GM21529 (cell line): Measurements from ENCODE around the gene TEN1.

ENCODE experiments used
- ATAC-seq: cut with Tn5 transposase; IDR thresholded peaks from one replicate; pipeline ENCODE4 v1.9.1; 2021; ENCODE audit not compliant: unreplicated experiment

The TEN1 gene

GRCh38 chr17:76005263-76006149 is 26.5 kb downstream of the TEN1 start:
- ATAC-seq, result no peak

GRCh38 chr17:76007131-76007849 is 28.2 kb downstream of the TEN1 start:
- ATAC-seq, result no peak

GRCh38 chr17:76007850-76008165 is 28.8 kb downstream of the TEN1 start:
- ATAC-seq, result no peak

GRCh38 chr17:76008208-76008607 is 29.2 kb downstream of the TEN1 start:
- ATAC-seq, result no peak

GRCh38 chr17:76008630-76009425 is 29.8 kb downstream of the TEN1 start:
- no peak for ATAC-seq

- ATAC-seq, result no peak
These were observed 30.4 kb downstream of the TEN1 start for GRCh38 chr17:76009447-76009846.

- ATAC-seq, result no peak
These were observed 31.1 kb downstream of the TEN1 start for GRCh38 chr17:76009969-76010661.

GRCh38 chr17:76011951-76012350 is 32.9 kb downstream of the TEN1 start:
- no peak for ATAC-seq

- no peak for ATAC-seq
These were observed 34.4 kb downstream of the TEN1 start for GRCh38 chr17:76013377-76013932.

GRCh38 chr17:76014100-76014924 is 35.3 kb downstream of the TEN1 start:
- no peak for ATAC-seq

GRCh38 chr17:76014925-76015261 is 35.9 kb downstream of the TEN1 start:
- ATAC-seq, result no peak

GRCh38 chr17:76017481-76018339 is 38.7 kb downstream of the TEN1 start:
- ATAC-seq, result no peak

GRCh38 chr17:76018340-76018680 is 39.3 kb downstream of the TEN1 start:
- ATAC-seq, result no peak

- no peak for ATAC-seq
These were observed 39.8 kb downstream of the TEN1 start for GRCh38 chr17:76018801-76019200.

- ATAC-seq, result no peak
These were observed 40.9 kb downstream of the TEN1 start for GRCh38 chr17:76019833-76020467.

GRCh38 chr17:76022285-76022684 is 43.2 kb downstream of the TEN1 start:
- ATAC-seq, result no peak

GRCh38 chr17:76022973-76023899 is 44.2 kb downstream of the TEN1 start:
- no peak for ATAC-seq

GRCh38 chr17:76023900-76024237 is 44.8 kb downstream of the TEN1 start:
- no peak for ATAC-seq
